ENCODE data around the gene PAX8. TPM values are rescaled to one million over a fixed set of nuclear protein-coding genes. Genes with fewer than 3 reads are reported as not detected.

Gene PAX8
- total and polyA plus RNA-seq, 2 of the 13 experiments (the other 11 are each of a cell fraction or from before 2014, with no cell fraction given): 1.5 to 8.8 TPM

DNA sequence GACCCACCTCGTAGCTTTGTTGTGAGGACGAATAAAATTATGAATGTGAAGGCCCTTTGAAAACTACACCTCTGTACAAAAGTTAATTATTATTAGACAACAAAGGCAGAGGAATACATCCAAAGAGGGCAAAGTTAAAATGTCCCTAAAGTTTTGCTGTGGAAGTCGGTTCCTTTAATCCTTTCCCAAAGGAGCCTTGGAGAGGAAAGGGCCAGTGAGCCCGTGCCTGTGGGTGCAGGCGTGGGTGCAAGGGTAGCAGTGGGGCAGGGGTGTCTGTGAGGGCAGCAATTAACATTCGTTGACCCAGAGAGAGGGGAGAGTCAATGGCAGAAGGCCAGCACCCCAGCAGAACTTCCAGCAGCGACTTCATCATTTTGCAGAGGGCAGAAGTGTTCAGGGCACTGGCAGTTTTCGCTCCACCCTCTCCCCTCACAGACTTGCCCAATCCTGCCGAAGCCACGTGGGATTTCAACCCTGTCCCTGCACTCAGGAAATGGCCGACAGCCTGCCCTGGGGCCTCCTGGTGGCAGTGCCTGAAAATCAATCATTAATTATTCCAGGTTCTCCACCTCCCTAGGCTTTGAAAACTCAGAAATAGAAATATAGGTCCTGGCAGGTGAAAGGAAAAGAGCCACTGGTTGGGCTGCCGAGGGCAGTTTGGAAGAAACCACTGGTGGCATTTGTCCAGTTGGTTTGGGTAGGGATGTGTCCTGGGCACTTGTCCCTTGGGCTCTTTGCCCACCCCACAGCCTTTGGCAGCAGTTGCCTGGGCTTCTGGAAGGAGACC, 4.2 kb upstream of the PAX8 start (continued):
- TF ChIP-seq ZBTB40 (IDR thresholded peaks at IDR 0.05): no peak
- TF ChIP-seq ZBTB40 (CRISPR knock-in tag; IDR thresholded peaks at IDR 0.05): peak; percentile 82
- TF ChIP-seq, protein P1, sequence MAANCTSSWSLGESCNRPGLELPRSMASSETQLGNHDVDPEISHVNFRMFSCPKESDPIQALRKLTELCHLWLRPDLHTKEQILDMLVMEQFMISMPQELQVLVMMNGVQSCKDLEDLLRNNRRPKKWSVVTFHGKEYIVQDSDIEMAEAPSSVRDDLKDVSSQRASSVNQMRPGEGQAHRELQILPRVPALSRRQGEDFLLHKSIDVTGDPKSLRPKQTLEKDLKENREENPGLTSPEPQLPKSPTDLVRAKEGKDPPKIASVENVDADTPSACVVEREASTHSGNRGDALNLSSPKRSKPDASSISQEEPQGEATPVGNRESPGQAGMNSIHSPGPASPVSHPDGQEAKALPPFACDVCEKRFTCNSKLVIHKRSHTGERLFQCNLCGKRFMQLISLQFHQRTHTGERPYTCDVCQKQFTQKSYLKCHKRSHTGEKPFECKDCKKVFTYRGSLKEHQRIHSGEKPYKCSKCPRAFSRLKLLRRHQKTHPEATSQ (CRISPR knock-in tag; IDR thresholded peaks at IDR 0.05; ENCODE audit: borderline replicate concordance): peak; percentile 36; the same call in 1 of the 2 replicates
- 0 out of 2 replicates have a peak, but pooled peaks have one; percentile 24 for TF ChIP-seq DR1 (CRISPR knock-in tag; IDR thresholded peaks at IDR 0.05)
- peak; percentile 66; the same call in 1 of the 2 replicates for TF ChIP-seq ETV5 (CRISPR knock-in tag; IDR thresholded peaks at IDR 0.05; ENCODE audit: borderline replicate concordance)
- TF ChIP-seq HMG20B (CRISPR knock-in tag; conservative IDR thresholded peaks at IDR 0.05): no peak
- 0 out of 2 replicates have a peak, but pooled peaks have one; percentile 27 for TF ChIP-seq NFAT5 (CRISPR knock-in tag; IDR thresholded peaks at IDR 0.05)
- TF ChIP-seq NR2F6 (IDR thresholded peaks at IDR 0.05): peak; percentile 9; the same call in 1 of the 2 replicates
- peak; percentile 62 for TF ChIP-seq NR2F6 (CRISPR knock-in tag; IDR thresholded peaks at IDR 0.05)
- TF ChIP-seq MXD4 (CRISPR knock-in tag; IDR thresholded peaks at IDR 0.05): peak; percentile 40; the same call in 1 of the 2 replicates
- TF ChIP-seq ZNF230 (CRISPR knock-in tag; IDR thresholded peaks at IDR 0.05): no peak; the same call in 1 of the 2 replicates
- TF ChIP-seq ZNF788 (CRISPR knock-in tag; IDR thresholded peaks at IDR 0.05; ENCODE audit: borderline replicate concordance): peak; percentile 67; the same call in 1 of the 2 replicates
- 0 out of 2 replicates have a peak, but pooled peaks have one; percentile 69 for TF ChIP-seq ZNF296 (CRISPR knock-in tag; conservative IDR thresholded peaks at IDR 0.05)
